WTC11 (cell line): ENCODE data around the gene ADCY2.

ENCODE experiments used
- ELF4 ChIP-seq: sonication (generic); formaldehyde crosslinking; IDR thresholded peaks from 2 replicates; pipeline ENCODE4 v1.8.1; 2022; ENCODE audit warnings: low read depth, mild to moderate bottlenecking, moderate library complexity, missing genetic modification reagents
- ESRRA ChIP-seq: sonication (generic); formaldehyde crosslinking; IDR thresholded peaks from 2 replicates; pipeline ENCODE4 v1.8.1; 2022; ENCODE audit warnings: mild to moderate bottlenecking, missing genetic modification reagents, borderline replicate concordance
- ETV6 ChIP-seq: sonication (generic); formaldehyde crosslinking; IDR thresholded peaks from 2 replicates; pipeline ENCODE4 v1.8.1; 2022; ENCODE audit warnings: mild to moderate bottlenecking, missing genetic modification reagents
- FOXP1 ChIP-seq: sonication (generic); formaldehyde crosslinking; IDR thresholded peaks from 2 replicates; pipeline ENCODE4 v1.8.0; 2022; ENCODE audit warnings: missing genetic modification reagents, mild to moderate bottlenecking, moderate library complexity, borderline replicate concordance
- NR1H2 ChIP-seq: sonication (generic); formaldehyde crosslinking; IDR thresholded peaks from 2 replicates; pipeline ENCODE4 v1.9.0; 2021; ENCODE audit warnings: mild to moderate bottlenecking, moderate library complexity, missing genetic modification reagents
- TEAD1 ChIP-seq: sonication (generic); formaldehyde crosslinking; IDR thresholded peaks from 2 replicates; pipeline ENCODE4 v1.8.0; 2022; ENCODE audit warnings: mild to moderate bottlenecking, missing genetic modification reagents
- ZBTB21 ChIP-seq: sonication (generic); formaldehyde crosslinking; IDR thresholded peaks from 2 replicates; pipeline ENCODE4 v1.8.1; 2023; ENCODE audit warnings: mild to moderate bottlenecking, missing genetic modification reagents, borderline replicate concordance
- ZNF263 ChIP-seq: sonication (generic); formaldehyde crosslinking; IDR thresholded peaks from 2 replicates; pipeline ENCODE4 v1.8.1; 2022; ENCODE audit warnings: low read depth, mild to moderate bottlenecking, moderate library complexity, missing genetic modification reagents
- TF ChIP-seq, protein P1 (sequence below): sonication (generic); formaldehyde crosslinking; IDR thresholded peaks from 2 replicates; pipeline ENCODE4 v1.8.1; 2022; ENCODE audit warnings: mild to moderate bottlenecking, moderate library complexity, missing genetic modification reagents
- TF ChIP-seq, protein P2 (sequence below): sonication (generic); formaldehyde crosslinking; IDR thresholded peaks from 2 replicates; pipeline ENCODE4 v1.8.1; 2023; ENCODE audit warnings: mild to moderate bottlenecking, missing genetic modification reagents, moderate library complexity
- TF ChIP-seq, protein P3 (sequence below): sonication (generic); formaldehyde crosslinking; IDR thresholded peaks from 2 replicates; pipeline ENCODE4 v1.8.1; 2022; ENCODE audit warnings: low read depth, missing genetic modification reagents, borderline replicate concordance
- TF ChIP-seq, protein P4 (sequence below): fragments of 200-600 bp; IDR thresholded peaks from 2 replicates; pipeline ENCODE4 v1.8.0; 2022; ENCODE audit warnings: antibody characterized with exemption
- TF ChIP-seq, protein P5 (sequence below): sonication (generic); formaldehyde crosslinking; IDR thresholded peaks from 2 replicates; pipeline ENCODE4 v1.8.1; 2023; ENCODE audit warnings: mild to moderate bottlenecking, missing genetic modification reagents
- TF ChIP-seq, protein P6 (sequence below): sonication (generic); formaldehyde crosslinking; IDR thresholded peaks from 2 replicates; pipeline ENCODE4 v1.8.1; 2022; ENCODE audit warnings: mild to moderate bottlenecking, missing genetic modification reagents, moderate library complexity, borderline replicate concordance

DNA sequence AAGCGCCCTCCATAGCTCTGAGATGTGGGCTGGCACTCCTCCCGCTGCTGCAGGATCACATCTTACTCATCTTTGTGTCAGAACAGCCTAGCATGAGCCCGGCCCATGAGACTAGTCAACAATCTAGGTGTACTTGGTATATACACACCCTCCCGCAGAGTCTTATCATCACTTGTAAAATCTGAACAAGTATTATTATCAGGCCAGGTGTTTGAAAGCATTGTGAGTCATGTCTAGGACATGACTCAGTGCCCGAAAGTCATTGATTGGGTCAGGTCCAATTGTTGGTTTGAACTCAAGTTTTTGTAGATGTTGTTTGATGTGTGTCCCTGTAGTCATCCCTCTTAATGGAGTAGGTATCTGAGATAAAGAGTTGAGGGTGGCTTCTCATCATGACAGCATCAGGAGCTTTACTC lies 346.3 kb downstream of the ADCY2 start:
- TF ChIP-seq, protein P1, sequence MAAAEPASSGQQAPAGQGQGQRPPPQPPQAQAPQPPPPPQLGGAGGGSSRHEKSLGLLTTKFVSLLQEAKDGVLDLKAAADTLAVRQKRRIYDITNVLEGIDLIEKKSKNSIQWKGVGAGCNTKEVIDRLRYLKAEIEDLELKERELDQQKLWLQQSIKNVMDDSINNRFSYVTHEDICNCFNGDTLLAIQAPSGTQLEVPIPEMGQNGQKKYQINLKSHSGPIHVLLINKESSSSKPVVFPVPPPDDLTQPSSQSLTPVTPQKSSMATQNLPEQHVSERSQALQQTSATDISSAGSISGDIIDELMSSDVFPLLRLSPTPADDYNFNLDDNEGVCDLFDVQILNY (CRISPR knock-in tag), result no peak
- TF ChIP-seq, protein P2, sequence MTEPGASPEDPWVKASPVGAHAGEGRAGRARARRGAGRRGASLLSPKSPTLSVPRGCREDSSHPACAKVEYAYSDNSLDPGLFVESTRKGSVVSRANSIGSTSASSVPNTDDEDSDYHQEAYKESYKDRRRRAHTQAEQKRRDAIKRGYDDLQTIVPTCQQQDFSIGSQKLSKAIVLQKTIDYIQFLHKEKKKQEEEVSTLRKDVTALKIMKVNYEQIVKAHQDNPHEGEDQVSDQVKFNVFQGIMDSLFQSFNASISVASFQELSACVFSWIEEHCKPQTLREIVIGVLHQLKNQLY (CRISPR knock-in tag), result no peak
- TF ChIP-seq, protein P3, sequence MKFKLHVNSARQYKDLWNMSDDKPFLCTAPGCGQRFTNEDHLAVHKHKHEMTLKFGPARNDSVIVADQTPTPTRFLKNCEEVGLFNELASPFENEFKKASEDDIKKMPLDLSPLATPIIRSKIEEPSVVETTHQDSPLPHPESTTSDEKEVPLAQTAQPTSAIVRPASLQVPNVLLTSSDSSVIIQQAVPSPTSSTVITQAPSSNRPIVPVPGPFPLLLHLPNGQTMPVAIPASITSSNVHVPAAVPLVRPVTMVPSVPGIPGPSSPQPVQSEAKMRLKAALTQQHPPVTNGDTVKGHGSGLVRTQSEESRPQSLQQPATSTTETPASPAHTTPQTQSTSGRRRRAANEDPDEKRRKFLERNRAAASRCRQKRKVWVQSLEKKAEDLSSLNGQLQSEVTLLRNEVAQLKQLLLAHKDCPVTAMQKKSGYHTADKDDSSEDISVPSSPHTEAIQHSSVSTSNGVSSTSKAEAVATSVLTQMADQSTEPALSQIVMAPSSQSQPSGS (CRISPR knock-in tag), result no peak
- TF ChIP-seq, protein P4, sequence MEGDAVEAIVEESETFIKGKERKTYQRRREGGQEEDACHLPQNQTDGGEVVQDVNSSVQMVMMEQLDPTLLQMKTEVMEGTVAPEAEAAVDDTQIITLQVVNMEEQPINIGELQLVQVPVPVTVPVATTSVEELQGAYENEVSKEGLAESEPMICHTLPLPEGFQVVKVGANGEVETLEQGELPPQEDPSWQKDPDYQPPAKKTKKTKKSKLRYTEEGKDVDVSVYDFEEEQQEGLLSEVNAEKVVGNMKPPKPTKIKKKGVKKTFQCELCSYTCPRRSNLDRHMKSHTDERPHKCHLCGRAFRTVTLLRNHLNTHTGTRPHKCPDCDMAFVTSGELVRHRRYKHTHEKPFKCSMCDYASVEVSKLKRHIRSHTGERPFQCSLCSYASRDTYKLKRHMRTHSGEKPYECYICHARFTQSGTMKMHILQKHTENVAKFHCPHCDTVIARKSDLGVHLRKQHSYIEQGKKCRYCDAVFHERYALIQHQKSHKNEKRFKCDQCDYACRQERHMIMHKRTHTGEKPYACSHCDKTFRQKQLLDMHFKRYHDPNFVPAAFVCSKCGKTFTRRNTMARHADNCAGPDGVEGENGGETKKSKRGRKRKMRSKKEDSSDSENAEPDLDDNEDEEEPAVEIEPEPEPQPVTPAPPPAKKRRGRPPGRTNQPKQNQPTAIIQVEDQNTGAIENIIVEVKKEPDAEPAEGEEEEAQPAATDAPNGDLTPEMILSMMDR, result no peak
- TF ChIP-seq, protein P5, sequence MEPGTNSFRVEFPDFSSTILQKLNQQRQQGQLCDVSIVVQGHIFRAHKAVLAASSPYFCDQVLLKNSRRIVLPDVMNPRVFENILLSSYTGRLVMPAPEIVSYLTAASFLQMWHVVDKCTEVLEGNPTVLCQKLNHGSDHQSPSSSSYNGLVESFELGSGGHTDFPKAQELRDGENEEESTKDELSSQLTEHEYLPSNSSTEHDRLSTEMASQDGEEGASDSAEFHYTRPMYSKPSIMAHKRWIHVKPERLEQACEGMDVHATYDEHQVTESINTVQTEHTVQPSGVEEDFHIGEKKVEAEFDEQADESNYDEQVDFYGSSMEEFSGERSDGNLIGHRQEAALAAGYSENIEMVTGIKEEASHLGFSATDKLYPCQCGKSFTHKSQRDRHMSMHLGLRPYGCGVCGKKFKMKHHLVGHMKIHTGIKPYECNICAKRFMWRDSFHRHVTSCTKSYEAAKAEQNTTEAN (CRISPR knock-in tag), result no peak
- no peak for TF ChIP-seq FOXP1 (CRISPR knock-in tag)
- TF ChIP-seq NR1H2 (CRISPR knock-in tag), result no peak
- TF ChIP-seq ELF4 (CRISPR knock-in tag), result no peak
- no peak for TF ChIP-seq TEAD1
- TF ChIP-seq ZNF263 (CRISPR knock-in tag), result no peak
- TF ChIP-seq ESRRA, result no peak
- no peak for TF ChIP-seq ETV6 (CRISPR knock-in tag)
- TF ChIP-seq ZBTB21 (CRISPR knock-in tag), result no peak
- TF ChIP-seq, protein P6, sequence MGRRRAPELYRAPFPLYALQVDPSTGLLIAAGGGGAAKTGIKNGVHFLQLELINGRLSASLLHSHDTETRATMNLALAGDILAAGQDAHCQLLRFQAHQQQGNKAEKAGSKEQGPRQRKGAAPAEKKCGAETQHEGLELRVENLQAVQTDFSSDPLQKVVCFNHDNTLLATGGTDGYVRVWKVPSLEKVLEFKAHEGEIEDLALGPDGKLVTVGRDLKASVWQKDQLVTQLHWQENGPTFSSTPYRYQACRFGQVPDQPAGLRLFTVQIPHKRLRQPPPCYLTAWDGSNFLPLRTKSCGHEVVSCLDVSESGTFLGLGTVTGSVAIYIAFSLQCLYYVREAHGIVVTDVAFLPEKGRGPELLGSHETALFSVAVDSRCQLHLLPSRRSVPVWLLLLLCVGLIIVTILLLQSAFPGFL (CRISPR knock-in tag), result no peak
